GM18505 (cell line): Measurements from ENCODE around the gene TADA2A.
"Not testable (repeated sequence)": the region's sequence is repeated elsewhere in the genome, so short reads cannot be mapped to it uniquely, and the experiment has no call there.

ENCODE experiments used
- ATAC-seq: cut with Tn5 transposase; IDR thresholded peaks from one replicate; pipeline ENCODE4 v1.9.1; 2021; ENCODE audit not compliant: unreplicated experiment
- POLR2A ChIP-seq: IDR thresholded peaks from 4 replicates; pipeline ENCODE4 v1.6.1; 2011; ENCODE audit warnings: borderline replicate concordance; ENCODE audit not compliant: insufficient read depth, insufficient read length; ENCODE audit errors: extremely low read depth

Gene TADA2A

GRCh38 chr17:37413875-37414519 is 7.3 kb downstream of the TADA2A start:
- no peak for ATAC-seq
- TF ChIP-seq POLR2A, result no peak

DNA sequence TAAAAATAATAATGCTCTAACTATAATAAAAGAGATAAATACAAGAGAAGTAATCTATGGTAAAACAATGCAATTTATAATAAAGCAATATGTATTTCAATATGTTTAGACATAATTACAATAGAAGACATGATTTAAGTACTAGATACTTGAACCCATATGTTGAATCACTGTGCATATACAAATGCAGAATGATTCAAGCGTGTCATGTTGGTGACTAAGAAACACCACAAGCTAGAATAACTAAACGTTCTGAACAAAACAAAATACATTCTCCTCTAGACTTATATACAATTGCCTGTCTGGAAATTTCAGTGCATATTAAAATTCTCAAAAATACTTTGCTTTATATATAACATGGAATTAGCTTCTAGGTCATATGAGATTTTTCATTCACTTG is 11.2 kb downstream of the TADA2A start:
- ATAC-seq, result no peak
- TF ChIP-seq POLR2A, result no peak

GRCh38 chr17:37422971-37423625 is 16.4 kb downstream of the TADA2A start:
- ATAC-seq, result no peak
- no peak for TF ChIP-seq POLR2A

- no peak for ATAC-seq
Measured at GRCh38 chr17:37425268-37425667, 18.6 kb downstream of the TADA2A start.

GRCh38 chr17:37429039-37429438 is 22.4 kb downstream of the TADA2A start:
- ATAC-seq, result no peak
- TF ChIP-seq POLR2A, result no peak

More at GRCh38 chr17:37425268-37425667, 18.6 kb downstream of the TADA2A start:
- TF ChIP-seq POLR2A, result no peak

- ATAC-seq, result no peak
- no peak for TF ChIP-seq POLR2A
Measured at GRCh38 chr17:37429453-37429852, 22.8 kb downstream of the TADA2A start.

GRCh38 chr17:37430051-37430627 is 23.5 kb downstream of the TADA2A start:
- ATAC-seq, result no peak

GRCh38 chr17:37432671-37433070 is 26.0 kb downstream of the TADA2A start:
- TF ChIP-seq POLR2A, result no peak
- ATAC-seq, result no peak

More at GRCh38 chr17:37430051-37430627, 23.5 kb downstream of the TADA2A start:
- no peak for TF ChIP-seq POLR2A

- TF ChIP-seq POLR2A, result no peak
- no peak for ATAC-seq
Measured at GRCh38 chr17:37438141-37438540, 31.5 kb downstream of the TADA2A start.

DNA sequence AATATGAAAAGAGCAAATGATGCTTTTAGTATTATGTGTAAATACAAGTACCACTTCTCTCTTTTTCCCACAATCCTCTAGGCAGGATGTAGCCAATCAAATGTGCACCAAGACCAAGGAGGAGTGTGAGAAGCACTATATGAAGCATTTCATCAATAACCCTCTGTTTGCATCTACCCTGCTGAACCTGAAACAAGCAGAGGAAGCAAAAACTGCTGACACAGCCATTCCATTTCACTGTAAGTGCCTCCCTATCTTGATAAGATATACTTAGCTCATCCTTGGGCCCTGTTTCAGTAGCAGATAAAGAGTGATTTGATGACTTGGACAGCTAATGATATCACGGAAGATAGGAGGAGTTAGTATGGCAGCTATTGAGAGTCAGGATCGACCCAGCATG is 33.7 kb downstream of the TADA2A start:
- no peak for ATAC-seq
- TF ChIP-seq POLR2A, result no peak

DNA sequence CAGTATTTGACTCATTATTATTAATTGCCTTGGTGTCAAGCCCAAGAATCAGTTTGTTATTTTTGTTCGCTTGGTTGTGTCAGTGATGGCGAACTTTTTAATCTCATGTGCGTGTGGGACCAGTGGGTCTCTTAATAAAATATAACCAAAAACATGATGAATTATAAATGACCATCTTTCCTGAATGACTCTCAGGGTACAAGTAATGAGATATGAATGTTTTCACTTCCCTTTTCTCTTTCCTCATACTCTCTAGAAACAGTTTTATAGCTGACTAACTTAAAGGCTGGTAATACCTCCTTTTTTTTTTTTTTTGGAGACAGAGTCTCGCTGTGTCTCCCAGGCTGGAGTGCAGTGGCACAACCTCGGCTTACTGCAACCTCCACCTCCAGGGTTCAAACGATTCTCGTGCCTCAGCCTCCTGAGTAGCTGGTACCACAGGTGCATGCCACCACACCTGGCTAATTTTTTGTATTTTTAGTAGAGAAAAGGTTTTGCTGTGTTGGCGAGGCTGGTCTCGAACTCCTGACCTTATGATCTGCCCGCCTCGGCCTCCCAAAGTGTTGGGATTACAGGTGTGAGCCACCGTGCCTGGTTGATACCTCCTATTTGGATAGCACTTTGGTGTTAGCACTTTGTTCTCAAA is 34.8 kb downstream of the TADA2A start:
- ATAC-seq, result not testable (repeated sequence)

DNA sequence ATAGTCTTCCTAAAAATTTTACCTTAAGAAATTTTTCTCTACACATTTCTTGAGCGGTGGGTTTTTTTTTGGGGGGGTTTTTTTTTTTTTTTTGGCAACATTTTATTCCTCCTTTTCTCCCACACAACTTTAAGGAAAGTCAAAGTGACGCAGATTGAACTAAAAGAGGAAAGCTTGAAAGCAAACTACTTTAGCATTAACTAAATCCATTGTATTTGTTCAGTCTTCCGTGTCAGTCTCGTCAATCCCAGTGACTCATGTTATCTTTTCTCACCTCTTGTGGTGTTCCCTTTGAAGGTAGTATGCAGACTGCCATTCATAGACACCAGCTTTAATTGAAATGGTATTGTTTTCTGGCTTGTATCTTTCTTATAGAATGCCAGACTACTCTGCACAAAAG is 39.3 kb downstream of the TADA2A start:
- no peak for TF ChIP-seq POLR2A
- no peak for ATAC-seq

GRCh38 chr17:37447641-37448040 is 41.0 kb downstream of the TADA2A start:
- no peak for ATAC-seq
- no peak for TF ChIP-seq POLR2A

GRCh38 chr17:37450112-37450511 is 43.4 kb downstream of the TADA2A start:
- TF ChIP-seq POLR2A, result no peak
- ATAC-seq, result no peak

DNA sequence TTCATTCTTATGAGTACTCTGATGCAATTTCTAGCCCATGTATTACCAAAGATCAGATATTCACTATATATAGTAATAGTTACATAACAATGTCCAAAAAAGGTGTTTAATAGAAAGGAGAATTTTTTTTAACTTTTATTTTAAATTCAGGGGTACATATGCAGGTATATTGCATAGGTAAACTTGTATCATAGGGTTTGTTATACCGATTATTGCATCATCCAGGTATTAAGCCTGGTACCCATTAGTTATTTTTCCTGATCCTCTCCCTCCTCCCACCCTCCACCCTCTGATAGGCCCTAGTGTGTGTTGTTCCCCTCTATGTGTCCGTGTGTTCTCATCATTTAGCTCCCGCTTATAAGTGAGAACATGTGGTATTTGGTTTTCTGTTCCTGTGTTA is 51.1 kb downstream of the TADA2A start:
- not testable (repeated sequence) for ATAC-seq

GRCh38 chr17:37458805-37459204 is 52.1 kb downstream of the TADA2A start:
- TF ChIP-seq POLR2A, result no peak
- ATAC-seq, result no peak
